Ascending aorta (tissue), 2 donors: ENCODE results near the gene SLC22A17. TPM values are rescaled to one million over a fixed set of nuclear protein-coding genes. Genes with fewer than 3 reads are reported as not detected.

ENCODE experiments used
- DNase-seq, 2 donors: peaks; one replicate each; pipeline ENCODE4 v3.0.0-alpha.2; 2019; ENCODE audit warnings: low spot score in 2 of 2
- H3K27ac ChIP-seq, 2 donors: fragments of 200-600 bp; sonication (generic); one replicate each; pipeline ENCODE4 v1.5.1; 2016 to 2017; ENCODE audit warnings: mild to moderate bottlenecking in 1 of 2
- H3K27me3 ChIP-seq: fragments of 200-600 bp; sonication (generic); one replicate; pipeline ENCODE4 v1.5.1; 2017
- H3K36me3 ChIP-seq, 2 donors: fragments of 200-600 bp; sonication (generic); one replicate each; pipeline ENCODE4 v1.5.1; 2016
- H3K4me1 ChIP-seq, 2 donors: fragments of 200-600 bp; sonication (generic); one replicate each; pipeline ENCODE4 v1.5.1; 2016 to 2017; ENCODE audit warnings: mild to moderate bottlenecking in 1 of 2
- H3K4me3 ChIP-seq, 2 donors: fragments of 200-600 bp; sonication (generic); one replicate each; pipeline ENCODE4 v1.5.1; 2016 to 2017; ENCODE audit warnings: mild to moderate bottlenecking in 1 of 2
- H3K9me3 ChIP-seq, 2 donors: fragments of 200-600 bp; sonication (generic); one replicate each; pipeline ENCODE4 v1.5.1; 2016
- CTCF ChIP-seq, 3 experiments: fragments of 200-600 bp in 2 of 3; fragments of 450-650 bp in 1 of 3; sonication (generic) in 2 of 3; IDR thresholded peaks; one replicate each; pipeline ENCODE4 v1.5.1; 2016 to 2019; ENCODE audit warnings: antibody characterized with exemption in 3 of 3, mild to moderate bottlenecking in 1 of 3, moderate library complexity in 1 of 3
- intact Hi-C: fragments of 100-400 bp; cut with DNase I; formaldehyde crosslinking; loops from one replicate; pipeline ENCODE4 v1.15.1; 2023
- total RNA-seq: library from RNA; depleted of rRNA; stranded (reverse); fragments of >200 nt; gene quantifications from one replicate; pipeline ENCODE4 v1.1.0, GENCODE V29; 2016

The SLC22A17 gene
- total RNA-seq, 1 donor from 2014 or later: 89.7 TPM

GRCh38 chr14:23321572-23322547 lies 30.8 kb downstream of the SLC22A17 start:
- Histone ChIP-seq H3K9me3 (no peaks in the 10 kb centered on the region), H3K27me3 (no peaks in the 10 kb centered on the region), H3K4me3 (peak overlapping the region; percentile 98 to 99), H3K36me3 (peaks cover 25 to 32% of the 10 kb centered on the region in 2 donors), H3K27ac (peak overlapping the region; percentile 98 to 99), H3K4me1 (peaks cover 5 to 16% of the 10 kb centered on the region in 2 donors)
- no peak for TF ChIP-seq CTCF (IDR thresholded peaks at IDR 0.05)
- DNase-seq: no peak
- intact Hi-C loops: loop anchor here (1.0 to 10.0 kb wide), 8 partner anchors 21 to 1043 kb away; partner anchors contain the start of genes DCAF11, HOMEZ, NFATC4 and NGDN

DNA sequence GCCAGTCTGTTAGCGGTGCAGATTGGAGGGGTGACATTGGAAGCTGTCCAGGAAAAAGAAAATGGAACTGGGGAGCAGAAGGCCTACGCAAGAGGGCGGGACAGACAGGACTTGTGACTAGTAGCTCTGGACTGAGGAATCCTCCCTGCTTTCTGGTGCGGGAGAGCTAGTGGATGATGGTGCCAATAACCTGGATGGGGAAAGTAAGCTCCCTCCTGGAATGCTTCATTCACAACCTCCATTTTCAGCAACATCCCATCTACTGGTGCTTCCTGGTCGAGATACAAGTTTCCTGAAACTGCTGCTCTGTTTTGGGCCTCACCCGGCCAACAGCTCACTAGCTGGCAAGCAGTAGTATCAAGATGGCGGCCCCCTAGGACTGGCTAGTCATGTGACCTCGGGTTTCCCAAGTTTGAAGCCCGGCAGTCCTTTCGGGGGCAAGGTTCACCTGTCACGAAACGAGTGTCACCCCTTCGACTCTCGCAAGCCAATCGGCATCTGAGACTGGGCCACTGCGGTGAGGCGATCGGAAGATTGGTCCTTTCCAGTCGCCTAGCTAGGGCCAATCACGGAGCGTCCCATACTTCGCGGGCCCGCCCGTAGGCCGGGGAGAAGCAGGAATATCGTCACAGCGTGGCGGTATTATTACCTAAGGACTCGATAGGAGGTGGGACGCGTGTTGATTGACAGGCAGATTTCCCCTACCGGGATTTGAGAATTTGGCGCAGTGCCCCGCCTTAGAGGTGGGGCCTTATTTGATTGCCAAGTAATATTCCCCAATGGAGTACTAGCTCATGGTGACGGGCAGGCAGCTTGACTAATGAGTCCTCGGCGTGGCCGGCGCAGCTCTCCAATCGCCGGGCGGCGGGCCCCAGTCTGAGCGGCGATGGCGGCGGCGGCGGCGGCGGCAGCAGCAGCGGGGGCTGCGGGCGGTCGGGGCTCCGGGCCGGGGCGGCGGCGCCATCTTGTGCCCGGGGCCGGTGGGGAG lies 31.8 kb downstream of the SLC22A17 start, which contains the start of gene PABPN1:
TSS of gene PABPN1 (plus strand) at position 874 of the 988 bp plus-strand sequence. CDS start at position 887, 13 bp downstream.
- no peak for TF ChIP-seq CTCF (IDR thresholded peaks at IDR 0.05)
- H3K4me3 ChIP-seq: peak within 1 kb of the TSS; percentile 98 to 99
- peak within 1 kb of the TSS; percentile 98 to 99 for H3K27ac ChIP-seq
- H3K36me3 ChIP-seq: peaks cover 28 to 29% of the 10 kb centered on the region in 2 donors
- H3K4me1 ChIP-seq: peaks cover 5 to 16% of the 10 kb centered on the region in 2 donors
- no peaks in the 10 kb centered on the region for H3K27me3 ChIP-seq
- no peaks in the 10 kb centered on the region for H3K9me3 ChIP-seq
- intact Hi-C loops: loop anchor here (1.0 to 10.0 kb wide), 9 partner anchors 15 to 1044 kb away; partner anchors contain the start of genes BCL2L2, DCAF11, HOMEZ and NFATC4
- DNase-seq: peak; percentile 98 to 100

DNA sequence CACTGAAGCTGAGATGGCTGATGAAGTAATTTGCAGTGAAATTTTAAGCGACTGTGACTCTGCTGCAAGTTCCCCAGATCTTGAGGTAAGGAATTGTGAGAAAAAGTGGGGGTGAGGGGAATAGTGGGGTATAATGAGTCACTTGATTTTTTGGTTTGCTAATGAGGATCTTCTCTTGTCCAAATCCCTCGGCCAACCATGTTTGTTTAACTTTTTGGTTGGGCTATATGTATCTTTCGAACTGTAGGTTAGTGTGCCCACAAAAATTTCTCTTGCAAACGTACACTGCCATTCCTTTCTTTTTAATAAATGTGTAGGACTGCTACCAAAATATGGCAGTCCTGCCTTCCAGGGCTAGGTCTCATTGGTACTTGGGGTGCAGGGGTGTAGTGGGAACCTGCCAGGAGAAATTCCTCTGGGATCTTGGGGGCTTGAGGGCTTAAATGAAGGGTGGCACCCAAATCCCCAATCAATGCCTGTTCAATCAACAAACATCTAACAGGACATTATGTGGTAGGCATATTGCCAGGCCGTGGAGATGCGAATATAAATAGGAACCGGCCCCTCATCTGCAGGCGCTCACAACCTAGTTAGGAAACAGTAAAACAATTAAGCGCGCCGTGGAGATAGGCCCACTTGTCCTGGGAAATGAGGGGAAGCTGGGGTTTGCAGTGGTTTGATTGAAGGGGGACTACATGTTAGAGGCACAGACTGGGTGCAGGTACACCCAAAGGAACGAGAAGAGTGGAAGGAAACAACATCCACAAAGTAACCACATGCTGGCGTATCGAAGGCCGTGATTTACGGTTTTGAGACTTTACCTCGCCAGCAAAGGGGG lies 32.7 kb downstream of the SLC22A17 start:
- Histone ChIP-seq H3K9me3 (no peaks in the 10 kb centered on the region), H3K36me3 (peaks cover 21 to 24% of the 10 kb centered on the region in 2 donors), H3K4me1 (peaks cover 5 to 16% of the 10 kb centered on the region in 2 donors), H3K4me3 (peak overlapping the region; percentile 44 to 56), H3K27me3 (no peaks in the 10 kb centered on the region), H3K27ac (peak overlapping the region; percentile 92 to 94)
- intact Hi-C loops: loop anchor here (1.0 to 10.0 kb wide), 4 partner anchors 14 to 1045 kb away; partner anchors contain the start of genes BCL2L2, NFATC4, SLC22A17 and THTPA
- no peak for TF ChIP-seq CTCF (IDR thresholded peaks at IDR 0.05)
- DNase-seq: no peak

DNA sequence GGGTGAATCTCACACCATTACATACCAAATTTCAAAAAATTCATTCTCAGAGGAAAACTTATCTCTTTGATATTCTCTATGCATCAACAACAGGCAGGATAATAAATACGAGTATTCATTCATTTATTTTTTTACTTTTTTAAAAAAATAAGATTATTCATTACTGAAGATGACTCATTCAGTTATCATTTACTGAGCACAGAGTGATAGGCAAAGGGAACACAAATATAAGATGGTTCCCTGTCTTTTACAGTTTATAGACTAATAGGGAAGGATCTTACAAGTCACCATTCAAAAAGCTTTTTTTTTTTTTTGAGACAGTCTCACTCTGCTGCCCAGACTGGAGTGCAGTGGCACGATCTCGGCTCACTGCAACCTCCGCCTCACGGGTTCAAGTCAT lies 36.4 kb downstream of the SLC22A17 start:
- Histone ChIP-seq H3K9me3 (no peaks in the 10 kb centered on the region), H3K4me1 (peaks cover 0 to 5% of the 10 kb centered on the region in 2 donors), H3K27ac (no peak overlapping the region), H3K4me3 (no peak overlapping the region), H3K36me3 (peaks cover 2 to 6% of the 10 kb centered on the region in 2 donors), H3K27me3 (no peaks in the 10 kb centered on the region)
- TF ChIP-seq CTCF (IDR thresholded peaks at IDR 0.05): no peak
- DNase-seq: no peak
- intact Hi-C loops: no loop called here
